ENCODE results near the gene NOL8.

The NOL8 gene

DNA sequence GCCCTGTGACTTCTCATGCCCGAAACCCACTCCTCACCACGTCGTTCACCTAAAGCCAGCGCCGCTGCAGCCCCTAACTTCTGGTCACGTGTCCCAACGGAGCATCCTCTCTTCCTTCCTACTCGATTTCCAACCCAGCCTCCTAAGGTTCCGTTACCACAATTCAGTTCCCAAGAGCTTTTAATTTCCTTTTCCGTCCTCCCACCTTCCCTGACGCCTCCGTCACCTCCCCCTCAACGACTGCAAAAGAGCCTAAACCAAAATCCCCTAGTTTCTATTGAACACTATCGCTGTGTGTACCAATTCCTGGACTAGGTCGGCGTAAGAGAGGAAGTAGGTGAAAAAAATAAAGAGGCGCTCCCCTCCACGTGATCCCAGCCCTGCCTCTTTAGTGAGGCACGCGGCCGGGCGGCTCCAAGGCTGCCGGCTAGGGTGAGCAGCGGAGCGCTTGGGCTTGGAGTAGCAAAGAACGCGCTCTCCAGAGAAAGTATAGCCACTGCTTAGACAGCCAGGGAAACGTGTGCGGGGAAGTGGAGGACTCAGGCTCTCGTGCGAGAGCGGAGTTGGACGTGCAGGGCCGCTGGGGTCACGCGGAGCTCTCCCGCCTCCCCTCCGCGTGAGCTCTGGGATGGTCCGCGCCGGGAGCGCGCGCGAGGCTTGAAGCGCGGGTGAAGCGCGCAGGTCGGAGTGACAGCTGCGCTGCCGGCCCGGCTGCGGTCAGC lies at the start of gene NOL8, which contains the start of gene CENPP:
Gene NOL8 (minus strand): TSS at position 82 of the 722 bp plus-strand sequence. CDS start 1,189 bp downstream, outside the sequence.
Gene CENPP (plus strand): TSS at position 685 of the 722 bp plus-strand sequence.
- DNase-seq (ENCODE audit: low read depth, low spot score): peak; percentile 74

DNA sequence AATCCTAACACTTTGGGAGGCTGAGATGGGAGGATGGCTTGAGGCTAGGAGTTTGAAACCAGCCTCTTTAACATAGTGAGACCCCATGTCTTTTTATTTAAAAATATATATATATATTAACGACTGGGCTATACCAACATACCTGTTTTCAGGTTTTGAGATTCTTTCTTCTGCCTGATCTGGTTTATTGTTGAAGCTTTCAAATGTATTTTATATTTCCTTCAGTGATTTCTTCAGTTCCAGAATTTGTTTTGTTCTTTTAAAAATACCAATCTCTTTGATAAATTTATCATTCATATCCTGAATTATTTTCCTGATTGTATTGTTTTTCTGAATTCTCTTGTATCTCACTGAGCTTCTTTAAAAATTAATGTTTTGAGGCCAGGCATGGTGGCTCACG lies 48.0 kb upstream of the NOL8 start:
- no peak for DNase-seq (ENCODE audit: low read depth, low spot score)

DNA sequence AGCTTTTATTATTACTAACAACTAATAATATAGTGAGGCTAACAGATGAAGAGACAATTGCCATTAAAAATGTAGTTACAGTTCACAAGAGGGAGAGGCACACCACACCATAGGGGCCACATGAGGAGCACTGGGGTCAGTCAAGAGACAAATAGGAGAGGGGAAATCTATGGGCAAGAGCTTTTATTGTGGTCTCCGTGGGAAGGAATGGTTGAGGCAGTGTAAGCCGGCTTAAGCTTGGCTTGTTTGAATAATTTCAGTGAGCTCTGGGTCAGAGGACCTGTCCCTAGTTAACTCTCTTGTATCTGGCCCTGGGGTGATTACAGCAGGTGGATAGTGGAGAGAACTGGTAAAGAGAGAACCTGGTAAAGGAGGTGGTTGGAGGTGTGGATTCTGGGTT lies 43.9 kb upstream of the NOL8 start:
- DNase-seq (ENCODE audit: low read depth, low spot score): no peak

DNA sequence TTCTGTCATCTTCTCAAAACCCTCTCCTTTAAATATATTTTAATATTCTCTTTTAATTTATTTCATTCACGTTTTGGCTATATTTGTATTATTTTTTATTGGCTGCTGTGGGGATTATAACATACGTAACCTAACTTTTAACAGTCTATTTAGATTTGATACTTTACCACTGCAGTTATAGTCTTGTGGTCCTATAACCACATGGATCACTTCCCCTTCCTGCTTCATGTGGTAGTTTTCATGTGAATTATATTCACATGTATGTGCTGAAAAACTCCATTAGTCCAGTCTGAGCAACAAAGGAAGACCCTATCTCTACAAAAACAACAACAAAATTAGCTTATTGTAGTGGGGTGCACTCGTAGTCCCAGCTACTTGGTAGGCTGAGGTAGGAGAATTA lies 34.9 kb upstream of the NOL8 start:
- no peak for DNase-seq (ENCODE audit: low read depth, low spot score)

DNA sequence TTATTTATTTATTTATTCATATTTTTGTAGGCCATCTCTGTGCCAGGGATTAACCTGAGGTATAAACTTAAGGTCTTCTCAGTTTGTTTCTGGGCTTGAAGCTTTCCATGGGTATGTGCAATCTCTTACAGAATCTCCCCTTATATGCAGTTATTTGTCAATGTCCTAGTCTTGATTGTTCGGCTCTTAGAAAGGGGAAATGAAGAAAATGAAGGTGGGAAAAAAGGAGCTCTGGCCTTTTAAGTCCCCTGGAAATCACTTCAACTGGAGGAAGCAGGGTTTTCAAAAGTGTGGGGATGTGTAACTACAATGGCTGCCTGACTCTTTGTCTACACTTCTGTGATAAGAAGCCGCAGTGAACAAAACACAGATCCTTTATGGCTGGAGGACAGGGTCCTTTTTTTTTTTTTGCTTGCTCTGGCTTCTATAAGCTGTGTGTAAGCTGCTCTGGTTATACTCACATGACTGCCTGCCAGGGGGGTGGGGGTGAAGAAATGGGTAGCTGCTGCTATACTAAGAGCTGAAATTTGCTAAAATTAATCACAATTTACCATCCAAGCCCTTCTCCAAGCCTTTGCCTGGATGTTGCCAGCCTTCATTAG lies 34.3 kb upstream of the NOL8 start:
- no peak for DNase-seq (ENCODE audit: low read depth, low spot score)

DNA sequence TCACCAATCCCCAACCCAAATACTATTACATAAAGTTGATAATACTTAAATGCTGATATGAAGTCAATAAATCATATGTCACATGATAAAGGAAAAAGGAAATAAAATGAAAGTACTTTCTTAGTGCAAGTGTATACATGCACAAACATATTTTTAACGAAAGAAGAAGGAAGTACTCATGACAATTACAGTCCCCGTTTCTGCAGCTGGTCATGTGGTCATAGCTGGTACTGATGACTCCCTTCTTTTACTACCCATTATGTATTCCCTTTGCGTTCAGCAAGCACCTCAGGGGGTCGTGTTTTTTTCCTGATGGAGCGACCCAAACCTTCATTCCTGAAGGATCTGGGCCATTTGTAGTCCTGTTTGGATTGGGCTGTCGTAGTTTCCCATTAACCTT lies 27.9 kb upstream of the NOL8 start:
- no peak for DNase-seq (ENCODE audit: low read depth, low spot score)

DNA sequence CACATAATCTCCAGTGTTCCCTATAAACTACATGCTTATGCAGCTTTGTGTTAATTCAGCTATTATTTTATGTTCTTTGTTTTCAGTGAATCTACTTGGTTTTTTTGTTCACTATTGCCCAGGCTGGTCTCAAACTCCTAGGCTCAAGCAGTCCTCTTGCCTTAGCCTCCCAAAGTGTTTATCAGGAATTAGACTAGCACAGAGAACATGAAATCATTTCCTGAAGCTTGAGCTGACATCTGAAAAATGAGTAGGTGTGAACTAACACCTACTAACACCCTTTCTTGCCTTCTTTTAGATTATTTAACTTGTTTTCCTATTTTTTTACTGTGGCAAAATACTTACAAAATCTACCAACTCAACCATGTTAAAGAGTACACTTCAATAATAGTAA lies 25.6 kb upstream of the NOL8 start:
- DNase-seq (ENCODE audit: low read depth, low spot score): no peak

DNA sequence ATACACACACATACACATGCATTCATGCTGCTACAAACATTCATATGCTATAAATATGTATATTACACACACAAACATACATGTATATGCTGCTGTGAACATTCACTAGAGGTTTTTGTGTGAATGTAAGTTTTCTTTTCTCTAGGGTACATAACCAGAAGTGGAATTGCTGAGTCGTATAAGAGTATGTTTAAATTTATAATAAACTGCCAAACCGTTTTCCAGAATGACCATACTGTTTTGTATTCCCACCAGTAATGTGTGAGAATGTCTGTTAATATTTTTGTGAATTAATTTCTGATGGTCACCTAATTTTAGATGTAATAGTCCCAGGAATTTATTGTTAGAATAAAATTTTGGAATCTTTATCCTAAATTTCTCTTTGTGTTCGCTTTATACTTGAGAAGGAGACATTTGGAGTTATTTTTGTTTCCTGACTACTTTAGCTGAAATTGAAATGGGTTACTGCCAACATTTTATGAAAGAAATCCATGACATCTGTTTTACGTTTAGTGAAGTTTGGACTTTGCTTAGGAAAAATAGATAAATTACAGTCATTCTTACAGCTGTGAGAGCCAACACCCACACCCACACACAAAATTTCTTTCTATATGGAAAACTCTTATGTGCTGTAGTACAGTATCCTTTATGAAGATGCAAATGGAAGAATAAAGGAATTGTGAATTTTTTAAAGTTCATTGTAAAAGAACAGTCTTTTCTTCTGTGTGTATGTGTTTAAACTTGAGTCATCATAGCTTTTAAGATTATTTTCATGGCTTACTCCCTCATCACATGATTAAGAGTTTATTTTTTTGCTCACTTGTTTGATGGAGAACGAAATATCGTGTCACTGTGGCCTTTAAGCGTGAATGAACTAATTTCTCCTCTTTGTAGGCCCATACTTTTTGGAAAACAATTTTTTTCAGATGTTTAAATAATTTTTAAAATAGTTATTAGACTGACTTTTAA lies 24.9 kb upstream of the NOL8 start:
- no peak for DNase-seq (ENCODE audit: low read depth, low spot score)

DNA sequence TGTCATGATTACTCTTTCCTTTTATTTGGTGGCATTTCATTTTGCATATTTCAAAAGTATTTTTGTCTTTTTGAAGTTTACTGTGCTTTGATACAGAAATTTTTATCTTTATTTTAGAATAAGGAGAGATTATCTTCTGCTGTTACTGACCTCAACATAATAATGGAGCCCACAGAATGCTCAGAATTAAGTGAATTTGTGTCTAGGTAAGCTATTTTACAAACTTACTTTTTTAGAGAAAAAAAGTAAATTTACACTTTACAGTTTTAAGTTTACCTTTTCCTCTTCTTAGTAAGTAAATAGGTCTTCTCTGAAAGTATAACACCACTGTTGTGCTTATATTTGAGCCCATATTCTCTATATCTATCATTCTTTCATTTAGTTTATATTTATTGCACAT lies 20.4 kb upstream of the NOL8 start:
- no peak for DNase-seq (ENCODE audit: low read depth, low spot score)

DNA sequence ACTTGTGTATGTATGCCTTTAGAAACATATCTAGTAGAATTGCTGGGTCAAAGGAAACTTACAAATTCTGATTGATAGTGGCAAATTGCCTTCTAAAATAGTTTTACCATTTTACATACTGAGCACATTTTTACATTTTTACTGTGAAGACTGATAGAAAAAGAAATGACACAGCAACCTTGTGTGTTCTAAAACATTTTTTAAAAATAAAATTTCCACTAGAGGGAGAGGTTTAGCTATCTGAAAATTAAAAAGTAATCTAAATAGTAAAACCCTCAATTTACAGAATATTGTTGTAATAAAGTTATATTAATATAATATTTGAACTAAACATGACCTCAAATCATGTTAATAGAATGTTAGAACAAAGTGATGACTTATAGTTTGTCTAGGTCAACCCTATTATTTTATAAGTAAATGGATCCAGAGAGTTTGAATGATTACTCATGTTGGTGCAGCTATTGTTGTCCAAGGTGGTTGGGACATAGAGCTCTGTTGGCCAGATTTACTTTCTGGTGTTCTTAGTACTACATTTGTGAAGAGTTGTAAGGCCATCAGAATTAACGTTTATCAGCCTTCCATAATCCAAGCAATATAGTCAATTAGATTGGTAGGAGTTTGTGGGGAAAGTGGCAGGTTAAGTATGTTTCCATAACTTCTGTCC lies 17.8 kb upstream of the NOL8 start:
- no peak for DNase-seq (ENCODE audit: low read depth, low spot score)

DNA sequence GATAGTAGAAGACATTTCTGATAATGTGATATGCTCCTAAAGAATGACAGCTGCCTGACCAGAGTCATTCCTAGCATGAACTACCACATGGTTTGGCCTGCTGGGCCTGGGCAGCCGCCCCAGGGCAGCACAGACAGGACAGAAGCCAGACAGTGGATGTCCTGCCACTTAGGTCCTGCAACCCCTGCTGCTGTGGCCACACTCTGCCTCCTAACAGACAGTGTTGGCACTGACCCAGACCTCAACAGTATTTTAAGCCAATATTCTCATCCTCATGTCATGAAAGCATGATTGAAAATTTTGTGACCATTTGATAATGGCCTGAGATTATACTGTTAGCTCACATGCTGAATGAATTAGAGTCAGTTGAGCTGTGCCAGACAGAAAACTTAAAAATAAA lies 16.4 kb upstream of the NOL8 start:
- DNase-seq (ENCODE audit: low read depth, low spot score): no peak

DNA sequence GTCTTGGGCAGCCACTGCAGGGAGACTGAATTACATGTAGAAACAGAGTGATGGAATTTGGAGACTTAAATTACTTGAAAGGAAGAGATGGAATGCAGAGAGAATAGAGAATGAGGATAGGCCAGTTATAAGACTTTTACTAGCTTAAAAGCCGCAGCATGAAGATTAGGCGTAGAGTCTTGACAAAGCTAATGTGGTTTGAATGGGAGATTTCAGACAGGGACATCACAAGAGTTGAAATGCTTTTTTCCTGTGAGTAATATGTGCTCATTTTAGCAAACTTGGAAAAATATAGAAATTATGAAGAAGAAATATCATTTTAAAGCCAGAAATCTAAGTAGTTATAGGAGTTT lies 8.1 kb upstream of the NOL8 start:
- no peak for DNase-seq (ENCODE audit: low read depth, low spot score)

DNA sequence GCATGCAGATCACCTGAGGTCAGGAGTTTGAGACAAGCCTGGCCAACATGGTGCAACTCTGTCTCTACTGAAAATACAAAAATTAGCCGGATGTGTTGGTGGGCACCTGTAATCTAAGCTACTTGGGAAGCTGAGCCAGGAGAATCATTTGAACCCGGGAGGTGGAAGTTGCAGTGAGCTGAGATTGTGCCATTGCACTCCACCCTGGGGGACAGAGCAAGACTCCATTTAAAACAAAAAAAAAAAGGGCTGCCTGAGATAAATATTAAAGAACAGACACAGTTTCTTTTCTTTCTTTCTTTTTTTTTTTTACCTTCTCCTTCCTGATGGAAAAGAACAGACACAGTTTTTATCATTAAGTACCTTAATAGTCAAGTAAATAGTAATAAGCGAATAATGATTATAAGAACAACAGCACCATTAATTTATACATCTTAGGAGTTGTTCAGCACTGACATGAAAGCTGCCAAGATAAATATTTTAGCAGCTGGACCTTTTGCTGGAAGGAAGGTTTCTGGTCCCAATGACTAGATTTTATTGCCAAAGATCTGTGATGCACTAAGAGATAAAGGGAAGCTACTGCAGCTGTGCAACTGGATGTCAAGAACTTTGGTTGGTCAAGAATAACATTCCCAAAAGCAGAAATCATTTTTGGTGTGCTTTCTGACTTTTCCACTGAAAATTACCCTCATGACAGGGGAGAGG lies 7.6 kb upstream of the NOL8 start:
- DNase-seq (ENCODE audit: low read depth, low spot score): no peak

DNA sequence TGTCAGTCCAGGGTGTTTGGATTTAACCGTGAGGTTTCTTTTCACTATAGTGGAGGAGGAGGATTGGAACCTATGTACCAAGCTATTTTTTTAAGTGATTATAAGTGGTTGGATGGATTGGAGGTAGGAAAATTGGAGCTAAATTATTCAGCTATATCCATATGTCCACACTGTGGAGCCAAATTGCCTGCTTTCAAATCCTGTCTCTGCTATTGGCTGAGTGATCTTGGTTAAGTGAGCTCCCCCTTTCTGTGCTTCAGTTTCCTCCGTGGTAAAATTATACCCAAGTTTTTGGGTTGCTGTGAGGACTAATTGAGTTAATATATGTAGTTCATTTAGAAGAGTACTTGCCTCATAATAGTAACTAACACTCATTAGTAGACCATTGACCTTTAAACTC lies 3.1 kb upstream of the NOL8 start:
- no peak for DNase-seq (ENCODE audit: low read depth, low spot score)

DNA sequence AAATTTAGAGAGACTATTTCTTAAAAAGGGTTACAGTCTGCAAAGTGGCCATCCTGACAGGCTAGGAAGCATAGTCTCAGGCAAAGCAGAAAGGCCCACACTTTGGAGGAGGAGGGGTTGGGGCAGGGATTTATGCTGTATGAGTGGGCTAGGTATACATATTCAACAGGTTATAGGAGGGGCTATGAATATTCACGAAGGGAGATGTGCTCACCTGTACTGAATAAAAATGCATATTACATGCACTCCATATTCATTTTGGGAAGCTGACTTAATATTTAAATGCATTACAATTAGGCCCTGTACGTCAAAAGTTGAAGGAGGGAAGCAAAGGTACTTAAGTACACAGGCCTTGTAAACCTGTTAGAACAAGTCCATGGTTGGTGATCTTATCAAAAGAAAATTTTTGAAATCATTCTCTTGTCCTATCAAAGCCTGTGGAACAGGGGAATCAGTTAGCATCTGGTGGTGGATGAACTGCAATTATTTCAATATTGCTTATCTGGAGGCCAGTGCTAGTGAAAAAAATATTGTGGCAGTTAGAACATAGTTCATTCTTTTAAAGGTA lies 2.2 kb upstream of the NOL8 start:
- DNase-seq (ENCODE audit: low read depth, low spot score): no peak

DNA sequence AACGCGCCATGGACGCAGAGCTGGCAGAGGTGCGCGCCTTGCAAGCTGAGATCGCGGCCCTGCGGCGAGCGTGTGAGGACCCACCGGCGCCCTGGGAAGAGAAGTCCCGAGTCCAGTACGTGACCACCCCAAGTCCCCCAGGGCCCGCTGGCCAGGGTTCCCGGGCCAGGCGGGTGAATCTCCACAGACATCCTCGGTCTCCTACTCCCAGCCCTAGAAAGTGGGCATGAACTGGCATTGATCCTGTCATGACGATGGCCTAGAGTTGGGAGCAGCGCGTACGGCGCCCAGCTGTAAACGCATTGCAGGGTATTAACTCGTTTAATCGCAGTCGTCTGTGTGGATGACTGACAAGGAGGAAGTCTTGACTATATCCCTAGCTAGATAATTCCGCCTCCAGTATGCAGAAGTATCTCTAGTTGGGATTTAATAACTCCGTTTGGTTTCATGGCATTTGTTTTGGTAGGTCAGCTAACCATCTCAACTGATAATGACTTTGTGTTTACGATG lies 896 bp upstream of the NOL8 start:
- no peak for DNase-seq (ENCODE audit: low read depth, low spot score)

DNA sequence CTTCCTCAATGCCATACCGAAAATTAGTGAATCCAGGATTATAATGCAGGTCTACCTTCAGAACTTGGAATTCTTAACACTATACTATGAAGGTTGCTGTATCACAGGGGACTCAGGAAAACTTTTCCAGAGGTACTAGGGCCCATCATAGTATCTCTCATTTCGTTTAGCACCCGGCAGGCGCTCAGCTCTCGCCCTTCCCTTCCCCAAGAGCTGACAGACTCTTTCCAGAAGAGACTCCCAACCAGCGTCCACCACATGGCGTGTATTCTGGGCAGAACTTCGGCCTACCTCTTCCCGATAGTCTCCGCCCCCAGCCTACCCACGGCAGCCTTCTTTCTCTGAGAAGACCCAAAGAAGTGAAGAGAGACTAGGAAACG lies 271 bp downstream of the NOL8 start:
- no peak for DNase-seq (ENCODE audit: low read depth, low spot score)

DNA sequence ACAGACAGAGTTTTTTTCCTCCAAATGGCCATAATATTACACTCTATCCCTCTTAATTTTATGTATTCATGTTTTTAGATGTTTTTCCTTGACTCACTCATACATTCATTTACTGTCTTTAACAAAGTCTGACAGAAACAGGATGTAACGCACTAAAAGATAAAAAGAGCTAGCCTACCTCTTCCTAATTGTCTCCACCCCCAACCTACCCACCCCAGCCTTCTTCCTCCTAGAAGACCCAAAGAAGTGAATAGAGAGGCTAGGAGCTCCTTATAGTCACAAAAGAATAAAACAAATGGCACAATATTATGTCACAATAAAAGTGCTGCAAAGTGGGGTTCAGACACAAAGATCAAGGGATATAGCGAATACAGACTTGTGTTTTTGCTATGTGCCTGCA lies 719 bp downstream of the NOL8 start:
- no peak for DNase-seq (ENCODE audit: low read depth, low spot score)

DNA sequence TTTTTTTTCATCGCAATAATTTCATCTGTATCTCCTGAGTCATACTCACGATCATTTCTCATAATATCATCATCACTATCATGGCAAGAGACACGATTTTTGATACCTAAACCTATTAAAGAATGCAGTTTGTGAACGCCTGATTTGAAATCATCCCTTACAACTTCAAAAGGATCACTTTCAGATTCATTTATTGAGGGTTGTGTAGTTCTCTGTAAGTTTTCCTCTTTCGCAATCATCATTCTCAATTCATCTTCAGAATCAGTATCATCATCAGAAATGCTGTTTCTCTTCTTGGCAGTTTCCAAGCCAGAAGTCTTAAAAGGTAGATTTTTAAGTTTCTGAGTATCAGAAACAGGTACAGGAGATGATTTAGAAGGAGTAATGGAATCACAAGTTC lies 9.7 kb downstream of the NOL8 start:
- no peak for DNase-seq (ENCODE audit: low read depth, low spot score)

DNA sequence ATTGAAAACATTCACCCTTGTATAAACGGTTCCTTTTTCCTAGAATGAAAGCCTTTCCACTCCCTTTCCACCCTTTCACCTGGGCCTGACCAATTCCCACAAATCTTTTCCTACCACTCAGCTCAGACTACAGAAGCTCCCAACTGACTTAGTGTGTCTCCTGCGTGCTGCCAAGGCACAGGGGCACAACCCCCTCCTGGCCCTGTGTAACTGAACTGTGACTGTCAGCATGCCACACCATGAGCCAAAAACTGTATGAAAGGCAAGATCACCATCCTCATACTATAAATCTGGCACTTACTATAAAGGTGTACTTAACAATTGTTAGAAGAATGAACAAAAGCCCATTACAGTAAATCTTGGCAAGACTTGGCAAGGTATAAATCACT lies 11.5 kb downstream of the NOL8 start:
- DNase-seq (ENCODE audit: low read depth, low spot score): no peak
